ENCODE results near the gene TSPAN18.

The TSPAN18 gene

GRCh38 chr11:44964526-44965209 is 237.9 kb downstream of the TSPAN18 start:
- FAIRE-seq (no peak), DNase-seq (ENCODE audit: insufficient read length, low spot score) (peak; percentile 58)
- TF ChIP-seq CTCF (IDR thresholded peaks at IDR 0.05; ENCODE audit: insufficient read depth, missing control alignments): no peak

GRCh38 chr11:44966694-44967093 is 239.9 kb downstream of the TSPAN18 start:
- no peak for DNase-seq (ENCODE audit: insufficient read length, low spot score)
- TF ChIP-seq CTCF (IDR thresholded peaks at IDR 0.05; ENCODE audit: insufficient read depth, missing control alignments): no peak

GRCh38 chr11:44967930-44968496 is 241.3 kb downstream of the TSPAN18 start:
- no peak for FAIRE-seq
- TF ChIP-seq CTCF (IDR thresholded peaks at IDR 0.05; ENCODE audit: insufficient read depth, missing control alignments): no peak
- no peak for DNase-seq (ENCODE audit: insufficient read length, low spot score)

More at GRCh38 chr11:44966694-44967093, 239.9 kb downstream of the TSPAN18 start:
- no peak for FAIRE-seq

GRCh38 chr11:44968510-44968909 is 241.7 kb downstream of the TSPAN18 start:
- FAIRE-seq: no peak
- TF ChIP-seq CTCF (IDR thresholded peaks at IDR 0.05; ENCODE audit: insufficient read depth, missing control alignments): no peak
- no peak for DNase-seq (ENCODE audit: insufficient read length, low spot score)

- FAIRE-seq: no peak
- DNase-seq (ENCODE audit: insufficient read length, low spot score): no peak
- no peak for TF ChIP-seq CTCF (IDR thresholded peaks at IDR 0.05; ENCODE audit: insufficient read depth, missing control alignments)
These were observed 243.0 kb downstream of the TSPAN18 start for GRCh38 chr11:44969651-44970252.

GRCh38 chr11:44970293-44970692 is 243.5 kb downstream of the TSPAN18 start:
- DNase-seq (ENCODE audit: insufficient read length, low spot score) (no peak), FAIRE-seq (no peak)
- TF ChIP-seq CTCF (IDR thresholded peaks at IDR 0.05; ENCODE audit: insufficient read depth, missing control alignments): no peak

- DNase-seq (ENCODE audit: insufficient read length, low spot score) (no peak), FAIRE-seq (no peak)
- TF ChIP-seq CTCF (IDR thresholded peaks at IDR 0.05; ENCODE audit: insufficient read depth, missing control alignments): no peak
These were observed 244.4 kb downstream of the TSPAN18 start for GRCh38 chr11:44971185-44971584.

Measured in D721Med (cell line).